Measurements from ENCODE around the gene ALDH4A1. TPM values are rescaled to one million over a fixed set of nuclear protein-coding genes. Genes with fewer than 3 reads are reported as not detected.

The ALDH4A1 gene
- total RNA-seq, 1 donor: 17.8 TPM

GRCh38 chr1:18939398-18940302, 37.3 kb upstream of the ALDH4A1 start:
- DNase-seq (ENCODE audit: low read depth in 2 of 3, low spot score in 2 of 3): no peak

DNA sequence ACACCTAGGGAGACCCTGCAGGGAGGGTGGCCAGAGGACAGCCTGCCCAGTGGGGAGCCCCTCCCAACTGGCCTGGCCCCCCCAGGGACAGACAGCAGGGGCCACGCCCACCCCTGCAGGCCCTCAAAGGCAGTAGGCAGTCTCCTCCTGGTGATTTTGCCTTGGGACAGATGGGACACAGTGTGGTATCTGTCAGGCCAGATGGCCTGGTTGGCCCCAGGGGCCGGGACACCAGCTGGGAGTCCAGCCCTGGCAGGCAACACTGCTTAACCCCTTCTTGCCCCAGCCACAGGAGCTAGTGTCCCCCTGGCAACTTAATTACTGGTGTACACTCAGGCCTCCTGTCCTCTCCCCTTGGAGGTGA, 36.3 kb upstream of the ALDH4A1 start:
- no peak for DNase-seq (ENCODE audit: low read depth in 2 of 3, low spot score in 2 of 3)

- DNase-seq (ENCODE audit: low read depth in 2 of 3, low spot score in 2 of 3): no peak
These were observed 35.8 kb upstream of the ALDH4A1 start for GRCh38 chr1:18938008-18938706.

DNA sequence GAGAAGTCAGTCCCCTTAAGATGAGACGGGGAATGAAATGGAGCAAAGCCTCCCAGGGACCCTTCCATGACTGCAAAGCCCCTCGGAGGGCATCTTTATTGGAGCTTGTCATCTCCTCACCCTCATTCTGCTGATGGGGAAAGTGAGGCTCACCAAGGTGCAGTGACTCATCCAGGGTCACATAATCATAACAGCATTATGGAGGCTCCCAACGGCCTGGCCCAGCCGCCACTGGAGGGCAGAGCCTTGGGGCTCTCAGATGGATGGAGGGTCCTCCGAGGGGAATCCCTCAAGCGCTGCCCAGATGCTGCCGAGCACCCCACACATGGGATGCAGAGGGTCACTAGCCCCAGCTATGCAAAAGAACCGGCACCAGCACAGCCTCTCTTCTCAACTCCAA, 35.2 kb upstream of the ALDH4A1 start:
- no peak for DNase-seq (ENCODE audit: low read depth in 2 of 3, low spot score in 2 of 3)

GRCh38 chr1:18936814-18937481, 34.6 kb upstream of the ALDH4A1 start:
- no peak for DNase-seq (ENCODE audit: low read depth in 2 of 3, low spot score in 2 of 3)

- DNase-seq (ENCODE audit: low read depth in 2 of 3, low spot score in 2 of 3): no peak
These were observed 34.1 kb upstream of the ALDH4A1 start for GRCh38 chr1:18936471-18936813.

DNA sequence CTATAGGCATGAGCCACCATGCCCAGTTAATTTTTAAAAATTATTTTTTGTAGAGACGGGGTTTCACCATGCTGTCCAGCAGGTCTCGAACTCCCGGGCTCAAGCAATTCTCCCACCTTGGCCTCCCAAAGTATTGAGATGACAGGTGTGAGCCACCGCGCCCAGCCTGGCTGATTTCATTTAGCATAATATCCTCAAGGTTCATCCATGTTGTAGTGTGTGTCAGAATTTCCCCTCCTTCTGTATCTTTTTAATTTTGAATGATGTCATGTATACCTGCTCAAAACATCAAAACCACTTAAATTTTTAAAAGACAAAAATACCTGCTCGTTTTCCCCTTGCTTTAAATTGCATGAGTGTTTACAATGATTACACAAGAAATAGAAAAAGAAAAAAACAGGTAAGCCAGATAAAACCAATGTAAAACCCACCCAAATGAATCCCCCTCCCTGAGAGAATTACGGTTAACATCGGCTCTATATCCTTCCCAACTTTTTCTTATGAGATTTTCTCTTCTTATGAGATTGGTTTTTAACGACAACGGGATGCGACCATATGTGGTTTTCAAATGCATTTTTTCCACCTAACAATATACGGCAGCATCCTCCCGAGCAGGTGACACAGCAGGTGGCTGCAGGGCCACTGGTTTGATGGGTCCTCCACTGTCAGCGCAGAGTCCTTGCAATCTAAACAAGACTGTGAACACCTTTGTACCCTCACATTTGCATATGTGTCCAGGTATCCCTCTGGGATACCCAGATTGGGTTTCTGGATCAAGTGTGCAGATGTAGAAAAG, 32.0 kb upstream of the ALDH4A1 start:
- DNase-seq (ENCODE audit: low read depth in 2 of 3, low spot score in 2 of 3): no peak

DNA sequence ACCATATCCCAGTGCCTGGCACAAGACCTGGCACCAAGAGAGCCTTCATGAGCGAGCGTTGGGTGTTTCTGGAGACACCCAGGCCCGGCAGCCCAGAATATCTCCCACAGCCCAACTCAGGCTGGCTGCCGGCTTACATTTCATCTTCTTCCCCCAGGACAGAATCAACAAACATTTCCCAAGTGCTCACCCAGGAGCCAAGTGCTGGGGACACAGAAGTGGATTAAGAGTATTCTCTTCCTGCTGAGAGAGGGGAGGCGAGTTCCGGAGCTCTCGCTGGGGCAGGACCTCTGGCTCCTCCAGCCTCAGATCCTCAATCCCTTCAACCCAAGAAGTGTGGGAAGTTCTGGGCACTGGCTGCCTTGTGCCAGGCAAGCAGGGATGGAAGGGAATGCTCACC, 30.5 kb upstream of the ALDH4A1 start:
- DNase-seq (ENCODE audit: low read depth in 2 of 3, low spot score in 2 of 3): no peak

GRCh38 chr1:18932387-18932786, 30.0 kb upstream of the ALDH4A1 start:
- no peak for DNase-seq (ENCODE audit: low read depth in 2 of 3, low spot score in 2 of 3)

DNA sequence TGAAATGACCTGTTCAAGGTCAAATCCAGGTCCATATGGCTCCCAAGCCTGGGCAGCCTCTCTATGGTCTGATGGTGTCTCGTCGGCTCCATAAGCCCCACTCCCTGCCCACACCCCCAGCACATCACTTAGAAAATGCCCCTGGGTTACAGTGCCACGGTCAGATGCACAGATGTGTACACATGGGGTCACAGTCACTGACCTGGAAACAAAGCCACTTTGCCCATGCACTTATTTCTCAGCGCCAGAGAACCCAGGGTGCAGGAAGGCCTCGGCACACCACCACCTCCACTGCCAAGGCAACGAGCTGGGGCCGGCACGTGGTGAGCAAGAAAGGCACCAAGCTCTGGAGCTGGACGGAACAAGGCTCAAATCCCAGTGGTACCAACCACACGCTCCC, 29.4 kb upstream of the ALDH4A1 start:
- no peak for DNase-seq (ENCODE audit: low read depth in 2 of 3, low spot score in 2 of 3)

GRCh38 chr1:18929686-18930085, 27.3 kb upstream of the ALDH4A1 start:
- no peak for DNase-seq (ENCODE audit: low read depth in 2 of 3, low spot score in 2 of 3)

DNA sequence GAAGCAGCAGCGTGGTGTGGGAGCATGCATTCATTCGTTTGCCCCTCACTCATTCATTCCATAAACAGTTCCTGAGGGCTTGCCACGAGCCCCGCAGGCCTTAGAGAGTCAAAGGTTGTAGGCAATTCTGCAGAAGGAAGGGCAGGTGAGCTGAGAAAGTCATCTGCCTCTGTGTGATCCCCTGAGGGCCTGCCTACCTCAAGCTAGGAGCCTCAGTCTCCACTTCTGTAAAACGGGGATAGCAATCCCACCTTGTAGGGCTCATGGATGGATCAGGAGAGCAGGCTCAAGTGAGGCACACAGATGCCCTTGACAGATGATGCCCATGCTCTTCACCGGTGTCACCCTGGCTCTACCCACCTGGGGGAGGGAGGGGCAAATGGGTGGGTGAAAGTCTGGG, 26.6 kb upstream of the ALDH4A1 start:
- DNase-seq (ENCODE audit: low read depth in 2 of 3, low spot score in 2 of 3): no peak

DNA sequence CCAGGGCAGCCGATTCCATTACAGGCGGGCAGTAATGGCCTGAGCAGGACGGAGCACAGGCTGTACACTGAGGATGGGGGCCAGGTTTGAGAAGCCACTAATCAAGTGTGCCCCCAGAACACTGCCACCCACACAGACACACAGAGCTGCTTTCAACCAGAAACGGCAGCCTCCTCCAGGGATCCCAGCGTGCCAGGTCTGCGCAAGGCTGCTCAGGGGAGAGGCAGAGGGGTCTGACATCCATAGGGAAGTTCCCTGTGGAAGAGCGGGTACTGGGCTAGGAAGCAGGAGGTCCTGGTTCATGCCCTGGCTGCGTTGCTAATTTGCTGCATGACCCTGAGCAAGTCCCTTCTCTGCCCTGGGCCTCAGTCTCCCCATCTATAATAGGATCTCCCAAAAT, 26.1 kb upstream of the ALDH4A1 start:
- DNase-seq (ENCODE audit: low read depth in 2 of 3, low spot score in 2 of 3): no peak

- DNase-seq (ENCODE audit: low read depth in 2 of 3, low spot score in 2 of 3): peak in 1 of 3 donors; percentile 81
These were observed 25.4 kb upstream of the ALDH4A1 start for GRCh38 chr1:18927654-18928272.

- no peak for DNase-seq (ENCODE audit: low read depth in 2 of 3, low spot score in 2 of 3)
These were observed 24.8 kb upstream of the ALDH4A1 start for GRCh38 chr1:18927082-18927653.

DNA sequence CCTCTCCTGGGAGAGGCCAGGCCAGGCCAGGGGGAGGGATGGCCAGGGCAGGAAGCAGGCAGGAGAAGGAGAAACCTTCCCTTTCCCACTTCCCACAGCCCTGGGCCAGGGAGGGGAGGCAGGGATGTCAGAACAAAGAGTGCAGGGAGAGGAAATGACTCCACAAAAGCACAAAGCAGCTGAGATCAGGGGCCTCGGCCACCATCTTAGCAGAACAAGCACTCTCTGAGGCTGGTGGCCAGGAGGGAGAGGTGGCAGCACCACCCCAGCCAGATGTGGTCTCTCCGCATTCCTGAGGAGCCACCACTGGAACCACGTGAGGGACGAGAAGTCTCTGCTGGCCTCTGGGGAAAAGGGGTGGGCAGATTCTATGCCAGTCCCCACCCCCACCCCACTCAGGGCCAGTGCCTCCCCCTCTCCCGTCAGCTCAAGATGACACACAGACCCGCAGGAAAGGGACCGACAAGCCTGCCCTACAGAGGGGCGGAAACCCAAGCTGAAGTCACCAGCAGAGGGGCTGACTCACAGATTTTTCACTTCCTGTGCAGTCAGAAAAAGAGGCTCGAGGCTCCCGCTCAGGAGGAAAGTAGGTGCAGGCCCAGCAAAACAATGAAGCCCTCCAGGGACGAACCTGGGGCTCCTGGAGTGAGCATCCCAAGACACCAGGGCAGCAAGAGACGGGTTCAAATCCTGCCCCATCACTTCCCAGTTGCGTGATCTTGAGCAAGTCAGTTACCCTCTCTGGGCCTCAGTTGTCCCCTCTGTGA, 24.1 kb upstream of the ALDH4A1 start:
- DNase-seq (ENCODE audit: low read depth in 2 of 3, low spot score in 2 of 3): peak; percentile 52 to 96 (median 94)

DNA sequence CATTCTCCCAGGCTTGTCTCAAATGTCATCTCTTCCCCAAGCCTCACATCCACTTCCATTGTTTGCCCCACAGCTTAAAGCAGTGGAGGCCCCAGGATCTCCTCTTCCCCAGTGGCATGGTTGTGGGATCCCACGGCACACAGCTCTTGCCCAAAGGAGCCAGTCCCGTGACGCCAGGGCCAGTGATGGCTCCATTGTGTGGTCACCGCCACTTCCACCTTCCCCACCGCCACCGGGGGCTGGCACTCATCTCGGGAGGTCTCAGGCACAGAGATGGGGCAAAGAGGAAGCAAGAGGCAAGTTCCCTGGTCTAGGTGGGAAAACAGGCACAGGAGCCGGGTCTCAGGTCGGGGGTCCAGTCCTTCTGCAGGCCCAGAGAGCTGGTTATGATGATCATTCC, 22.9 kb upstream of the ALDH4A1 start:
- no peak for DNase-seq (ENCODE audit: low read depth in 2 of 3, low spot score in 2 of 3)

- no peak for DNase-seq (ENCODE audit: low read depth in 2 of 3, low spot score in 2 of 3)
These were observed 21.9 kb upstream of the ALDH4A1 start for GRCh38 chr1:18924221-18924691.

GRCh38 chr1:18923756-18924211, 21.4 kb upstream of the ALDH4A1 start:
- DNase-seq (ENCODE audit: low read depth in 2 of 3, low spot score in 2 of 3): peak in 2 of 3 donors; percentile 83 to 95

Data from hematopoietic multipotent progenitor cell (in vitro differentiated cells).